C4-2B (cell line): ENCODE measurements around the gene NR2F1.

ENCODE experiments used
- ZFX ChIP-seq: fragments of 450-650 bp; IDR thresholded peaks from 2 replicates; pipeline ENCODE4 v1.6.1; 2017
- TF ChIP-seq, protein P1 (sequence below): fragments of 450-650 bp; conservative IDR thresholded peaks from 2 replicates; pipeline ENCODE4 v1.5.1; 2017; ENCODE audit warnings: mild to moderate bottlenecking

DNA sequence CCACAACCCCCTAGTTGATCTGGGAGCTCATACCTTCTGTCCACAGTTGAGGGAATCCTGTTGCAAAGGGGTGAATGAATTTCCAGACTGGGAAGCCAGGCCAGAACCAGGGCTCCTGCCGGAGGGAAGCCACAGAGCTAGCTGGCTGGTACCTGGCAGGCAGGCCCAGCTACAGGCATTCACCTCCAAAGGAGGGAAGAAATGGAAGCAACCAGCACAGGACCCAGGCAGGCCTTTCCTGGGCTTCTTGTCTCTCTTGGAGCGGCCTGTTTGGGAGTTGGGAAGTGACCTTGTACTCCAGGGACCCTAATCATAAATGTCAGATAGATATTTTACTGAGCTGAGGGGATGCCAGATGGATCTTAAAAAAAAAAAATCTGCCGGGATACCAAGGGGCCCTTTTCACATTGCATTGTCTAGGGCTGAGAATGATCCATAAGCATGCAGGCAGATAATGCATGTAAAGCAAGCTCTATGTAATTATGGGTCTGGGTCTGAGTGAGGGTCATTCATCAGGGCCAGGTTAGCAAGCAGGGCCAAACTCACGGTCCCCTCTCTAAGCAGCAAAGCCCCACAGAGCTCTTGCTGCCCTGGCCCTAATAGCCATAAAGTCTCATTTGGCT lies 8.4 kb downstream of the NR2F1 start:
- TF ChIP-seq, protein P1, sequence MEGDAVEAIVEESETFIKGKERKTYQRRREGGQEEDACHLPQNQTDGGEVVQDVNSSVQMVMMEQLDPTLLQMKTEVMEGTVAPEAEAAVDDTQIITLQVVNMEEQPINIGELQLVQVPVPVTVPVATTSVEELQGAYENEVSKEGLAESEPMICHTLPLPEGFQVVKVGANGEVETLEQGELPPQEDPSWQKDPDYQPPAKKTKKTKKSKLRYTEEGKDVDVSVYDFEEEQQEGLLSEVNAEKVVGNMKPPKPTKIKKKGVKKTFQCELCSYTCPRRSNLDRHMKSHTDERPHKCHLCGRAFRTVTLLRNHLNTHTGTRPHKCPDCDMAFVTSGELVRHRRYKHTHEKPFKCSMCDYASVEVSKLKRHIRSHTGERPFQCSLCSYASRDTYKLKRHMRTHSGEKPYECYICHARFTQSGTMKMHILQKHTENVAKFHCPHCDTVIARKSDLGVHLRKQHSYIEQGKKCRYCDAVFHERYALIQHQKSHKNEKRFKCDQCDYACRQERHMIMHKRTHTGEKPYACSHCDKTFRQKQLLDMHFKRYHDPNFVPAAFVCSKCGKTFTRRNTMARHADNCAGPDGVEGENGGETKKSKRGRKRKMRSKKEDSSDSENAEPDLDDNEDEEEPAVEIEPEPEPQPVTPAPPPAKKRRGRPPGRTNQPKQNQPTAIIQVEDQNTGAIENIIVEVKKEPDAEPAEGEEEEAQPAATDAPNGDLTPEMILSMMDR: no peak
- no peak for TF ChIP-seq ZFX
